ENCODE measurements around the gene GNB1L. TPM values are rescaled to one million over a fixed set of nuclear protein-coding genes. Genes with fewer than 3 reads are reported as not detected.

The GNB1L gene
- total and polyA plus RNA-seq, 4 donors, result 4.5 to 9.3 (median 6.7) TPM

- 65 to 85% methylated on average over 23 of the region's 23 CpGs for WGBS, 2 donors
- Histone ChIP-seq H3K9me3 (ENCODE audit: control insufficient read depth in 4 of 4, insufficient read depth in 3 of 4, low read length in 3 of 4) (no peaks in the 10 kb centered on the region), H3K27me3 (ENCODE audit: control insufficient read depth in 3 of 3, insufficient read depth in 3 of 3, low read length in 2 of 3) (no peaks in the 10 kb centered on the region), H3K4me3 (no peak overlapping the region), H3K9ac (ENCODE audit: insufficient read depth in 1 of 2, low read length in 2 of 2) (no peak overlapping the region), H3K4me1 (ENCODE audit: control insufficient read depth in 5 of 5, insufficient read depth in 5 of 5, low read length in 5 of 5) (peaks cover 0 to 21% (median 4%) of the 10 kb centered on the region in 5 donors), H3K27ac (ENCODE audit: low read depth in 1 of 2, low read length in 1 of 2) (peak overlapping the region in 1 of 2 donors; percentile 21), H3K36me3 (ENCODE audit: control insufficient read depth in 4 of 4, insufficient read depth in 4 of 4, low read length in 4 of 4) (peaks cover 0 to 3% (median 0%) of the 10 kb centered on the region in 4 donors)
- ATAC-seq (ENCODE audit: insufficient read depth, low FRiP score) (no peak), DNase-seq (peak in 1 of 3 donors; percentile 11)
- no peak for TF ChIP-seq CTCF (IDR thresholded peaks at IDR 0.05; ENCODE audit: control extremely low read depth, extremely low read depth)
Observed at GRCh38 chr22:19875531-19876313, 21.0 kb upstream of the GNB1L start.

DNA sequence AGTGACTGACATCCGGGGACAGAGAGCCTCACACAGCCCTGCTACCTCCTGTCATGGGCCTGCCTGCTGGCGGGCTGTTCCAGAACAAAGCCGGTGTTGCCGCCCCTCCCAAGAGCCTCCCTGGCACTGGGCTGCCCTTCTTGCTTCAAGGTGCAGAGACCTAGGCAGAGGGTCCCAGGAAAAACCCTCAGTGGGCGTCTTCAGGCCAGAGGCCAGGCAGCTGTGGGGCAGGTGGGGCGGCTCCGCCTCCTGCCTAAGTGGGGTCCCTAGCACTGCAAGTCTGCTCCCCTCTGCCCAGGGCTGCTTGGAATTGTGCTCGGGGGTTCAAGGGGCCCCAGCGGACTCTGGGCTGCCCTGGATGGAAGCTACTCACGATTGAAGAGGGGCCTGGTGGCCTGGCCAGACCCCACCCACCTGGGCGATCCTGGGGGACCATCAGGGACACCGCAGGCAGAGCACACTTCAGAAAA is 20.4 kb upstream of the GNB1L start:
- Histone ChIP-seq H3K27ac (ENCODE audit: low read depth in 1 of 2, low read length in 1 of 2) (peak overlapping the region in 1 of 2 donors; percentile 73), H3K9me3 (ENCODE audit: control insufficient read depth in 4 of 4, insufficient read depth in 3 of 4, low read length in 3 of 4) (no peaks in the 10 kb centered on the region), H3K4me3 (no peak overlapping the region), H3K4me1 (ENCODE audit: control insufficient read depth in 5 of 5, insufficient read depth in 5 of 5, low read length in 5 of 5) (peaks cover 0 to 21% (median under 1%) of the 10 kb centered on the region in 5 donors), H3K36me3 (ENCODE audit: control insufficient read depth in 4 of 4, insufficient read depth in 4 of 4, low read length in 4 of 4) (peaks cover 0 to 3% (median 0%) of the 10 kb centered on the region in 4 donors), H3K27me3 (ENCODE audit: control insufficient read depth in 3 of 3, insufficient read depth in 3 of 3, low read length in 2 of 3) (no peaks in the 10 kb centered on the region), H3K9ac (ENCODE audit: insufficient read depth in 1 of 2, low read length in 2 of 2) (no peak overlapping the region)
- DNase-seq, result no peak
- TF ChIP-seq CTCF (IDR thresholded peaks at IDR 0.05; ENCODE audit: control extremely low read depth, extremely low read depth), result no peak
- ATAC-seq (ENCODE audit: insufficient read depth, low FRiP score), result no peak
- WGBS, 2 donors, result 75 to 85% methylated on average over 12 of the region's 12 CpGs

DNA sequence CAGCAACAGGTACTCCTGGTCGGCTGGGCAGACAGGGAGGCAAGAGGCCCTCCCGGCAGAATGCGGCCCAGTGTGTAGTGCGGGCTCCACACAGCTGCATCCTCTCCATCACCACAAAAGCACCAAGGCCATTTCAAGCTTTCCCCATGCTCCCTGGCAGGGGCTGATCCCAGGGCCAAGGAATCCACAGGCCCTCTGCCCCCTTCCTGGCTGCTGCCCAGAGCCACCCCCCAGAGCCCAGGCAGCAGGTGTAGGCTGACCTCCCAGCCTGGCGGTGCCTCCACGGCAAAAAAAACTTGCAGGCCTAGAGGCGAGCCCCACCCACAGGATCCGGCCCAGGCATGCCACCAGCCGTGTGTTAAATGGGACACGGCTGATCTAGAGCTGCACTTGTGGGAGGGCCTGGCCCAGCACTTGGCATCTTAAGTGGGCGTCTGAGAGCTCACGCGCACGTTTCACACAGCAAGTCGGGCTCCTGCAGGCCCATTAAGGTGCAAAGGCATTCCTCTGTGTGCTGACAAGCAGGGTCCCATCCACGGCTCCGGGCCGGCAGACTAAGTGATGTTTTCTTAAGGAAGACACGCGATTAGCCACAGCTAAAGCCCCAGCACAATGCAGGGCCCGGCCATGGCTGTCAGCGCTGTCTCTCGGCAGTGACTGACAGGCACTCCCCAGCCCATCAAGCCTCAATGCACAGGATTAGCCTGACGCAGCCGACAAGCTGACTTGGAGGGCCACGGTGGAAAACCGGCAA is 19.8 kb upstream of the GNB1L start:
- ATAC-seq (ENCODE audit: insufficient read depth, low FRiP score) (peak; percentile 21), DNase-seq (peak; percentile 69 to 84 (median 83))
- no peak overlapping the region for H3K4me3 ChIP-seq
- H3K36me3 ChIP-seq (ENCODE audit: control insufficient read depth in 4 of 4, insufficient read depth in 4 of 4, low read length in 4 of 4), result peaks cover 0 to 3% (median 0%) of the 10 kb centered on the region in 4 donors
- H3K9me3 ChIP-seq (ENCODE audit: control insufficient read depth in 4 of 4, insufficient read depth in 3 of 4, low read length in 3 of 4), result no peaks in the 10 kb centered on the region
- TF ChIP-seq CTCF (IDR thresholded peaks at IDR 0.05; ENCODE audit: control extremely low read depth, extremely low read depth), result no peak
- no peak overlapping the region for H3K9ac ChIP-seq (ENCODE audit: insufficient read depth in 1 of 2, low read length in 2 of 2)
- H3K4me1 ChIP-seq (ENCODE audit: control insufficient read depth in 5 of 5, insufficient read depth in 5 of 5, low read length in 5 of 5), result peaks cover 0 to 21% (median 0%) of the 10 kb centered on the region in 5 donors
- no peaks in the 10 kb centered on the region for H3K27me3 ChIP-seq (ENCODE audit: control insufficient read depth in 3 of 3, insufficient read depth in 3 of 3, low read length in 2 of 3)
- H3K27ac ChIP-seq (ENCODE audit: low read depth in 1 of 2, low read length in 1 of 2), result peak overlapping the region in 1 of 2 donors; percentile 73
- 50 to 73% methylated on average over 27 of the region's 27 CpGs for WGBS, 2 donors
